Liver (tissue), 9 donors: ENCODE results near the gene USP28. TPM values are rescaled to one million over a fixed set of nuclear protein-coding genes. Genes with fewer than 3 reads are reported as not detected.

Source experiments
- DNase-seq: peaks from one replicate; pipeline ENCODE4 v3.0.0-alpha.2; 2017; ENCODE audit warnings: low spot score
- H3K27ac ChIP-seq, 2 donors: one replicate each; pipeline ENCODE4 v1.7.0; 2013; ENCODE audit warnings: inconsistent platforms in 2 of 2, low read length in 2 of 2, control low read depth in 1 of 2, low read depth in 1 of 2, mild to moderate bottlenecking in 1 of 2
- H3K27me3 ChIP-seq, 4 donors: one replicate each; pipeline versions ENCODE4 v1.6.1 to v1.7.0; 2013; ENCODE audit warnings: low read length in 3 of 4, inconsistent platforms in 1 of 4, mild to moderate bottlenecking in 1 of 4, moderate library complexity in 1 of 4; ENCODE audit not compliant: control insufficient read depth in 4 of 4, insufficient read depth in 4 of 4
- H3K36me3 ChIP-seq, 4 donors: one replicate each; pipeline versions ENCODE4 v1.6.1 to v1.7.0; 2013; ENCODE audit warnings: low read length in 3 of 4, mild to moderate bottlenecking in 3 of 4, low read depth in 1 of 4, moderate library complexity in 1 of 4; ENCODE audit not compliant: control insufficient read depth in 4 of 4, insufficient read depth in 3 of 4
- H3K4me1 ChIP-seq, 4 donors: one replicate each; pipeline versions ENCODE4 v1.6.1 to v1.7.0; 2013; ENCODE audit warnings: low read length in 3 of 4, mild to moderate bottlenecking in 3 of 4, moderate library complexity in 1 of 4; ENCODE audit not compliant: control insufficient read depth in 4 of 4, insufficient read depth in 4 of 4
- H3K4me3 ChIP-seq, 3 donors: one replicate each; pipeline versions ENCODE4 v1.6.1 to v1.7.0; 2013; ENCODE audit warnings: low read length in 3 of 3, control low read depth in 1 of 3, low read depth in 1 of 3, mild to moderate bottlenecking in 1 of 3
- H3K9ac ChIP-seq, 2 donors: one replicate each; pipeline ENCODE4 v1.7.0; 2013; ENCODE audit warnings: low read length in 2 of 2, mild to moderate bottlenecking in 2 of 2, moderate library complexity in 2 of 2, control low read depth in 1 of 2, low read depth in 1 of 2
- H3K9me3 ChIP-seq, 4 donors: one replicate each; pipeline versions ENCODE4 v1.6.1 to v1.7.0; 2013; ENCODE audit warnings: low read length in 3 of 4; ENCODE audit not compliant: control insufficient read depth in 4 of 4
- ATF3 ChIP-seq: IDR thresholded peaks from 2 replicates; pipeline ENCODE4 v1.6.1; 2016; ENCODE audit warnings: antibody characterized with exemption
- CTCF ChIP-seq: fragments of 150-350 bp; IDR thresholded peaks from 2 replicates; pipeline ENCODE4 v1.5.1; 2017; ENCODE audit warnings: improper control_type of control experiment, low read depth, low read length; ENCODE audit not compliant: missing input control
- EGR1 ChIP-seq, 2 donors: IDR thresholded peaks; 2 replicates each; pipeline ENCODE4 v1.6.1; 2016 to 2018; ENCODE audit warnings: antibody characterized with exemption in 2 of 2, low read depth in 2 of 2
- FOXA1 ChIP-seq: IDR thresholded peaks from 2 replicates; pipeline ENCODE4 v1.6.1; 2016; ENCODE audit warnings: antibody characterized with exemption
- FOXA2 ChIP-seq: IDR thresholded peaks from 2 replicates; pipeline ENCODE4 v1.6.1; 2016; ENCODE audit warnings: antibody characterized with exemption
- GABPA ChIP-seq, 2 donors: IDR thresholded peaks in 1 of 2; conservative IDR thresholded peaks in 1 of 2; 2 replicates each; pipeline ENCODE4 v1.6.1; 2016; ENCODE audit warnings: antibody characterized with exemption in 2 of 2, mild to moderate bottlenecking in 1 of 2, moderate library complexity in 1 of 2
- HNF4A ChIP-seq, 2 donors: conservative IDR thresholded peaks; 2 replicates each; pipeline ENCODE4 v1.6.1; 2016; ENCODE audit warnings: antibody characterized with exemption in 2 of 2, mild to moderate bottlenecking in 2 of 2
- HNF4G ChIP-seq: IDR thresholded peaks from 2 replicates; pipeline ENCODE4 v1.6.1; 2016; ENCODE audit warnings: antibody characterized with exemption
- JUND ChIP-seq, 2 donors: IDR thresholded peaks; 2 replicates each; pipeline ENCODE4 v1.6.1; 2016; ENCODE audit warnings: antibody characterized with exemption in 2 of 2
- MAX ChIP-seq: IDR thresholded peaks from 2 replicates; pipeline ENCODE4 v1.6.1; 2016; ENCODE audit warnings: antibody characterized with exemption
- NR2F2 ChIP-seq: IDR thresholded peaks from 2 replicates; pipeline ENCODE4 v1.6.1; 2016; ENCODE audit warnings: antibody characterized with exemption
- REST ChIP-seq: IDR thresholded peaks from 2 replicates; pipeline ENCODE4 v1.6.1; 2016; ENCODE audit warnings: antibody characterized with exemption, mild to moderate bottlenecking
- RXRA ChIP-seq, 2 donors: IDR thresholded peaks; 2 replicates each; pipeline ENCODE4 v1.6.1; 2017 to 2018; ENCODE audit warnings: antibody characterized with exemption in 2 of 2, mild to moderate bottlenecking in 1 of 2
- SP1 ChIP-seq: IDR thresholded peaks from 2 replicates; pipeline ENCODE4 v1.6.1; 2018; ENCODE audit warnings: antibody characterized with exemption, mild to moderate bottlenecking
- TAF1 ChIP-seq: conservative IDR thresholded peaks from 2 replicates; pipeline ENCODE4 v1.6.1; 2016; ENCODE audit warnings: antibody characterized with exemption, mild to moderate bottlenecking
- YY1 ChIP-seq: IDR thresholded peaks from 2 replicates; pipeline ENCODE4 v1.6.1; 2016; ENCODE audit warnings: antibody characterized with exemption, mild to moderate bottlenecking
- ZBTB33 ChIP-seq: IDR thresholded peaks from 2 replicates; pipeline ENCODE4 v1.6.1; 2016; ENCODE audit warnings: antibody characterized with exemption
- WGBS: extraction: QIAGEN DNeasy Blood & Tissue Kit; methylation state at CpG from one replicate; pipeline ENCODE4 v1.1.7; 2013; 5-methylcytosine and 5-hydroxymethylcytosine counted together
- polyA plus RNA-seq, 2 donors: library from polyadenylated mRNA; stranded (reverse) in 1 of 2; unstranded in 1 of 2; fragments of 200-250 nt in 1 of 2; fragments of >200 nt in 1 of 2; fragmentation: Nextera tagmentation in 1 of 2; extraction: Ambion mirVana in 1 of 2; gene quantifications; one replicate each; pipeline versions ENCODE4 v1.2.1 to v1.2.3, GENCODE V29; 2013 to 2015
- total RNA-seq, 2 donors: library from RNA; depleted of rRNA; stranded (reverse); fragments of >200 nt; gene quantifications; one replicate each; pipeline ENCODE4 v1.2.3, GENCODE V29; 2014
- donor health status: healthy.
- donor health status: healthy.
- donor health status: healthy.
- donor health status: healthy.
- donor health status: healthy.

USP28 gene
- total and polyA plus RNA-seq, 4 donors, result 5.1 to 20.3 (median 8.8) TPM

GRCh38 chr11:113827477-113827876 is 47.9 kb downstream of the USP28 start:
- Histone ChIP-seq H3K4me3 (no peak overlapping the region), H3K27me3 (no peaks in the 10 kb centered on the region), H3K4me1 (no peaks in the 10 kb centered on the region), H3K9me3 (no peaks in the 10 kb centered on the region), H3K9ac (no peak overlapping the region), H3K36me3 (peaks cover 3 to 26% (median 20%) of the 10 kb centered on the region in 4 donors), H3K27ac (no peak overlapping the region)
- no peak for DNase-seq
- 98% methylated on average over 3 of the region's 3 CpGs for WGBS
- TF ChIP-seq MAX (no peak), REST (no peak), SP1 (no peak), HNF4A (conservative IDR thresholded peaks at IDR 0.05) (no peak), JUND (IDR thresholded peaks at IDR 0.05) (no peak), GABPA (IDR thresholded peaks at IDR 0.05 in 1 of 2, conservative IDR thresholded peaks at IDR 0.05 in 1 of 2) (no peak), ATF3 (no peak), CTCF (no peak), NR2F2 (no peak), RXRA (IDR thresholded peaks at IDR 0.05) (no peak), TAF1 (no peak), EGR1 (IDR thresholded peaks at IDR 0.05; ENCODE audit: low read depth in 2 of 2) (no peak), ZBTB33 (no peak), YY1 (no peak), FOXA1 (no peak)

GRCh38 chr11:113818426-113818825 is 56.9 kb downstream of the USP28 start:
- no peaks in the 10 kb centered on the region for H3K4me1 ChIP-seq
- no peak for DNase-seq
- H3K4me3 ChIP-seq, result no peak overlapping the region
- no peaks in the 10 kb centered on the region for H3K27me3 ChIP-seq
- TF ChIP-seq ZBTB33 (no peak), CTCF (no peak), FOXA2 (no peak), SP1 (no peak), RXRA (IDR thresholded peaks at IDR 0.05) (no peak), HNF4G (no peak)
- H3K27ac ChIP-seq, result no peak overlapping the region
- H3K36me3 ChIP-seq, result peaks cover 1 to 25% (median 22%) of the 10 kb centered on the region in 4 donors
- no peak overlapping the region for H3K9ac ChIP-seq
- 97% methylated on average over 3 of the region's 3 CpGs for WGBS
- H3K9me3 ChIP-seq, result no peaks in the 10 kb centered on the region
